ENCODE results near the gene BIRC6. TPM values are rescaled to one million over a fixed set of nuclear protein-coding genes. Genes with fewer than 3 reads are reported as not detected.

The BIRC6 gene
- total RNA-seq, 1 donor from 2014 or later: 73.0 TPM

GRCh38 chr2:32559136-32559535, 202.3 kb downstream of the BIRC6 start:
- H3K27me3 ChIP-seq (ENCODE audit: control insufficient read depth, insufficient read depth, low read length): no peaks in the 10 kb centered on the region
- H3K36me3 ChIP-seq (ENCODE audit: control insufficient read depth, insufficient read depth, low read length): no peaks in the 10 kb centered on the region
- no peak for TF ChIP-seq CTCF (IDR thresholded peaks at IDR 0.05; ENCODE audit: insufficient read depth, low read length, poor library complexity, severe bottlenecking)
- DNase-seq (ENCODE audit: low read depth): no peak
- H3K4me3 ChIP-seq (ENCODE audit: low read depth, low read length): no peak overlapping the region

GRCh38 chr2:32562906-32563305, 206.1 kb downstream of the BIRC6 start:
- no peak overlapping the region for H3K4me3 ChIP-seq (ENCODE audit: low read depth, low read length)
- H3K27me3 ChIP-seq (ENCODE audit: control insufficient read depth, insufficient read depth, low read length): no peaks in the 10 kb centered on the region
- no peak for TF ChIP-seq CTCF (IDR thresholded peaks at IDR 0.05; ENCODE audit: insufficient read depth, low read length, poor library complexity, severe bottlenecking)
- no peak for DNase-seq (ENCODE audit: low read depth)
- H3K36me3 ChIP-seq (ENCODE audit: control insufficient read depth, insufficient read depth, low read length): no peaks in the 10 kb centered on the region

- Histone ChIP-seq H3K36me3 (ENCODE audit: control insufficient read depth, insufficient read depth, low read length) (no peaks in the 10 kb centered on the region), H3K27me3 (ENCODE audit: control insufficient read depth, insufficient read depth, low read length) (no peaks in the 10 kb centered on the region), H3K4me3 (ENCODE audit: low read depth, low read length) (no peak overlapping the region)
- no peak for DNase-seq (ENCODE audit: low read depth)
- no peak for TF ChIP-seq CTCF (IDR thresholded peaks at IDR 0.05; ENCODE audit: insufficient read depth, low read length, poor library complexity, severe bottlenecking)
Measured at GRCh38 chr2:32564417-32565035, 207.7 kb downstream of the BIRC6 start.

GRCh38 chr2:32565902-32566301, 209.1 kb downstream of the BIRC6 start:
- TF ChIP-seq CTCF (IDR thresholded peaks at IDR 0.05; ENCODE audit: insufficient read depth, low read length, poor library complexity, severe bottlenecking): no peak
- DNase-seq (ENCODE audit: low read depth): no peak
- Histone ChIP-seq H3K27me3 (ENCODE audit: control insufficient read depth, insufficient read depth, low read length) (no peaks in the 10 kb centered on the region), H3K4me3 (ENCODE audit: low read depth, low read length) (no peak overlapping the region), H3K36me3 (ENCODE audit: control insufficient read depth, insufficient read depth, low read length) (no peaks in the 10 kb centered on the region)

GRCh38 chr2:32572030-32572429, 215.2 kb downstream of the BIRC6 start:
- Histone ChIP-seq H3K27me3 (ENCODE audit: control insufficient read depth, insufficient read depth, low read length) (no peaks in the 10 kb centered on the region), H3K4me3 (ENCODE audit: low read depth, low read length) (no peak overlapping the region), H3K36me3 (ENCODE audit: control insufficient read depth, insufficient read depth, low read length) (no peaks in the 10 kb centered on the region)
- TF ChIP-seq CTCF (IDR thresholded peaks at IDR 0.05; ENCODE audit: insufficient read depth, low read length, poor library complexity, severe bottlenecking): no peak
- DNase-seq (ENCODE audit: low read depth): no peak

GRCh38 chr2:32572737-32573136, 215.9 kb downstream of the BIRC6 start:
- DNase-seq (ENCODE audit: low read depth): no peak

More at GRCh38 chr2:32572737-32573136, 215.9 kb downstream of the BIRC6 start:
- Histone ChIP-seq H3K4me3 (ENCODE audit: low read depth, low read length) (no peak overlapping the region), H3K36me3 (ENCODE audit: control insufficient read depth, insufficient read depth, low read length) (no peaks in the 10 kb centered on the region), H3K27me3 (ENCODE audit: control insufficient read depth, insufficient read depth, low read length) (no peaks in the 10 kb centered on the region)
- TF ChIP-seq CTCF (IDR thresholded peaks at IDR 0.05; ENCODE audit: insufficient read depth, low read length, poor library complexity, severe bottlenecking): no peak
